HepG2 (cell line): ENCODE results near the gene PDGFD. TPM values are rescaled to one million over a fixed set of nuclear protein-coding genes. Genes with fewer than 3 reads are reported as not detected.

Experiments used
- ATAC-seq: fragments of 200-7000 bp; cut with Tn5 transposase; 3 replicates; pipeline ENCODE4 v1.9.1; 2020; ENCODE audit warnings: mild to moderate bottlenecking, moderate library complexity
- BruUV-seq: library from RNA; stranded (reverse); fragments of 400-500 nt; replicated peaks from 2 replicates; lab custom pipeline; 2021; lab: Mats Ljungman, UMichigan
- CTCF ChIA-PET: fragments of 300-600 bp; formaldehyde crosslinking; extraction: SDS; loops from one replicate; lab custom pipeline; 2021; ENCODE audit warnings: low total read pairs, inconsistent platforms, low intra/inter-chr PET ratio; lab: Yijun Ruan, JAX
- POLR2A ChIA-PET: fragments of 350-600 bp; sonication (Branson Sonifier 250); formaldehyde crosslinking; loops from one replicate; lab custom pipeline; 2020; ENCODE audit warnings: antibody characterized with exemption, inconsistent platforms; lab: Yijun Ruan, JAX
- DNase-seq: peaks from one replicate; pipeline ENCODE4 v3.0.0-alpha.2; 2015; ENCODE audit warnings: low spot score
- FAIRE-seq: peaks from 3 replicates; lab custom pipeline; 2011; peaks lifted over from hg19 to GRCh38; lab: Jason Lieb, UNC
- H2AFZ ChIP-seq: one replicate; pipeline ENCODE4 v1.6.1; 2011; ENCODE audit warnings: low read length, inconsistent platforms
- H3K27ac ChIP-seq: fragments of 300-600 bp; 3 replicates; pipeline ENCODE4 v1.8.0; 2011; ENCODE audit warnings: mixed run types, mild to moderate bottlenecking, mixed read lengths, low read length, inconsistent platforms; ENCODE audit not compliant: insufficient read depth; ENCODE audit errors: extremely low read length
- H3K27me3 ChIP-seq, 2 experiments: fragments of 200-600 bp in 1 of 2; 2 replicates in 1 of 2; 3 replicates in 1 of 2; pipeline versions ENCODE4 v1.6.0 to v1.8.0; 2011; ENCODE audit warnings: low read length in 2 of 2, mild to moderate bottlenecking in 2 of 2, moderate library complexity in 2 of 2, inconsistent platforms in 1 of 2; ENCODE audit not compliant: insufficient read depth in 2 of 2, control insufficient read depth in 1 of 2
- H3K36me3 ChIP-seq, 2 experiments: fragments of 200-600 bp in 1 of 2; replicated peaks in 1 of 2; 2 replicates in 1 of 2; 3 replicates in 1 of 2; pipeline versions ENCODE4 v1.5.1 to v1.8.0; 2011; ENCODE audit warnings: low read length in 2 of 2, inconsistent platforms in 1 of 2; ENCODE audit not compliant: insufficient read depth in 2 of 2, control insufficient read depth in 1 of 2
- H3K4me1 ChIP-seq: 2 replicates; pipeline ENCODE4 v1.5.1; 2012; ENCODE audit warnings: low read length, inconsistent platforms; ENCODE audit not compliant: insufficient read depth
- H3K4me2 ChIP-seq: 2 replicates; pipeline ENCODE4 v1.6.0; 2011; ENCODE audit warnings: low read depth, low read length, inconsistent platforms
- H3K4me3 ChIP-seq, 3 experiments: fragments of 200-600 bp in 1 of 3; sonication (generic), shearing (Covaris generic) in 1 of 3; replicated peaks in 1 of 3; 2 replicates each; pipeline ENCODE4 v1.5.1; 2011 to 2016; ENCODE audit warnings: low read length in 3 of 3, inconsistent platforms in 2 of 3, low read depth in 2 of 3, mild to moderate bottlenecking in 2 of 3, control low read depth in 1 of 3, mixed read lengths in 1 of 3; ENCODE audit not compliant: insufficient read depth in 1 of 3
- H3K79me2 ChIP-seq: one replicate; pipeline ENCODE4 v1.6.1; 2011; ENCODE audit warnings: low read length, inconsistent platforms; ENCODE audit not compliant: insufficient read depth
- H3K9ac ChIP-seq: 2 replicates; pipeline ENCODE4 v1.6.0; 2011; ENCODE audit warnings: mild to moderate bottlenecking, low read depth, low read length, inconsistent platforms; ENCODE audit not compliant: insufficient read depth
- H3K9me3 ChIP-seq: 2 replicates; pipeline ENCODE4 v1.5.1; 2012; ENCODE audit warnings: mild to moderate bottlenecking, low read length
- H4K20me1 ChIP-seq: 2 replicates; pipeline ENCODE4 v1.6.0; 2011; ENCODE audit warnings: inconsistent platforms, mild to moderate bottlenecking, low read length, moderate library complexity; ENCODE audit not compliant: insufficient read depth
- ATF3 ChIP-seq: sonication (generic); formaldehyde crosslinking; IDR thresholded peaks from 2 replicates; pipeline ENCODE4 v1.4.0; 2020; ENCODE audit warnings: missing genetic modification reagents
- ATM ChIP-seq: fragments of 450-650 bp; IDR thresholded peaks from 2 replicates; pipeline ENCODE4 v1.7.1; 2017; ENCODE audit warnings: mild to moderate bottlenecking, borderline replicate concordance
- KIAA2018 ChIP-seq: sonication (generic); formaldehyde crosslinking; IDR thresholded peaks from 2 replicates; pipeline ENCODE4 v1.5.0; 2020; ENCODE audit warnings: mild to moderate bottlenecking, missing genetic modification reagents, borderline replicate concordance
- MED8 ChIP-seq: sonication (generic); formaldehyde crosslinking; IDR thresholded peaks from 2 replicates; pipeline ENCODE4 v1.8.1; 2023; ENCODE audit warnings: mild to moderate bottlenecking, missing genetic modification reagents; ENCODE audit not compliant: insufficient replicate concordance
- RERE ChIP-seq: IDR thresholded peaks from 2 replicates; pipeline ENCODE4 v1.6.1; 2016; ENCODE audit warnings: low read depth, missing genetic modification reagents, missing compliant biosample characterization
- ZNF510 ChIP-seq: sonication (generic); formaldehyde crosslinking; IDR thresholded peaks from 2 replicates; pipeline ENCODE4 v1.4.0; 2020; ENCODE audit warnings: low read depth, mild to moderate bottlenecking, missing genetic modification reagents
- WGBS: methylation state at CpG from one replicate; pipeline ENCODE4 v1.1.6; 2017; ENCODE audit warnings: low lambda C conversion rate; 5-methylcytosine and 5-hydroxymethylcytosine counted together
- in situ Hi-C: cut with HindIII; loops from 2 replicates; pipeline ENCODE4 v1.10.0; 2017; ENCODE audit warnings: low pct_unique_long_range_greater_than_20kb; ENCODE audit not compliant: extremely low pct_ligation_motif_present
- intact Hi-C: fragments of 100-400 bp; cut with micrococcal nuclease; formaldehyde crosslinking; loops from one replicate; pipeline ENCODE4 v1.10.0; 2022; ENCODE audit not compliant: unreplicated experiment
- polyA plus RNA-seq, 8 experiments: library from polyadenylated mRNA; depleted of rRNA in 3 of 8; stranded (reverse) in 7 of 8; unstranded in 1 of 8; fragments of >200 nt; fragmentation: Illumina TruSeq in 4 of 8; extraction: Trizol in 4 of 8; gene quantifications; 2 replicates each; pipeline versions ENCODE4 v1.2.1 to v1.2.3, GENCODE V29; 2011 to 2016; ENCODE audit warnings: low read depth in 4 of 8, missing spikeins in 1 of 8, mixed read lengths in 1 of 8; ENCODE audit not compliant: insufficient read depth in 1 of 8
- total RNA-seq, 5 experiments: library from RNA; depleted of rRNA; stranded (reverse); fragments of >200 nt; fragmentation: Illumina TruSeq; extraction: Trizol; gene quantifications; 2 replicates each; pipeline ENCODE4 v1.2.3, GENCODE V29; 2016; ENCODE audit warnings: low read depth in 1 of 5

The PDGFD gene
- total and polyA plus RNA-seq, 2 of the 13 experiments (the other 11 are each of a cell fraction or from before 2014, with no cell fraction given): 0.09 to 0.29 TPM

- Histone ChIP-seq H2AFZ (no peak overlapping the region), H3K27me3 (no peaks in the 10 kb centered on the region), H3K36me3 (no peaks in the 10 kb centered on the region), H3K9ac (no peak overlapping the region), H4K20me1 (no peaks in the 10 kb centered on the region), H3K27ac (no peak overlapping the region), H3K4me1 (no peaks in the 10 kb centered on the region), H3K9me3 (no peaks in the 10 kb centered on the region), H3K4me2 (no peak overlapping the region), H3K79me2 (no peaks in the 10 kb centered on the region), H3K4me3 (no peak overlapping the region)
- DNase-seq (no peak), FAIRE-seq (no peak), ATAC-seq (no peak)
- CTCF ChIA-PET: no interaction called here
- 12% methylated on average over 4 of the region's 4 CpGs for WGBS
- POLR2A ChIA-PET: no interaction called here
- intact Hi-C loops (no loop called here), in situ Hi-C loops (no loop called here)
- no TSS peak for BruUV-seq
- TF ChIP-seq ATM (no peak), RERE (no peak), MED8 (no peak), KIAA2018 (CRISPR knock-in tag) (no peak), ZNF510 (CRISPR knock-in tag) (no peak), ATF3 (CRISPR knock-in tag) (no peak)
These were observed 105.3 kb downstream of the PDGFD start for GRCh38 chr11:104058680-104059079.
